ENCODE results near the gene GAL.

Gene GAL

GRCh38 chr11:68711114-68711513, 26.8 kb downstream of the GAL start:
- DNase-seq (ENCODE audit: low read depth): no peak
- no peak for TF ChIP-seq CTCF (IDR thresholded peaks at IDR 0.05; ENCODE audit: low read depth, low read length, missing control alignments)
- no peak overlapping the region for H3K4me3 ChIP-seq (ENCODE audit: low read depth, low read length)

DNA sequence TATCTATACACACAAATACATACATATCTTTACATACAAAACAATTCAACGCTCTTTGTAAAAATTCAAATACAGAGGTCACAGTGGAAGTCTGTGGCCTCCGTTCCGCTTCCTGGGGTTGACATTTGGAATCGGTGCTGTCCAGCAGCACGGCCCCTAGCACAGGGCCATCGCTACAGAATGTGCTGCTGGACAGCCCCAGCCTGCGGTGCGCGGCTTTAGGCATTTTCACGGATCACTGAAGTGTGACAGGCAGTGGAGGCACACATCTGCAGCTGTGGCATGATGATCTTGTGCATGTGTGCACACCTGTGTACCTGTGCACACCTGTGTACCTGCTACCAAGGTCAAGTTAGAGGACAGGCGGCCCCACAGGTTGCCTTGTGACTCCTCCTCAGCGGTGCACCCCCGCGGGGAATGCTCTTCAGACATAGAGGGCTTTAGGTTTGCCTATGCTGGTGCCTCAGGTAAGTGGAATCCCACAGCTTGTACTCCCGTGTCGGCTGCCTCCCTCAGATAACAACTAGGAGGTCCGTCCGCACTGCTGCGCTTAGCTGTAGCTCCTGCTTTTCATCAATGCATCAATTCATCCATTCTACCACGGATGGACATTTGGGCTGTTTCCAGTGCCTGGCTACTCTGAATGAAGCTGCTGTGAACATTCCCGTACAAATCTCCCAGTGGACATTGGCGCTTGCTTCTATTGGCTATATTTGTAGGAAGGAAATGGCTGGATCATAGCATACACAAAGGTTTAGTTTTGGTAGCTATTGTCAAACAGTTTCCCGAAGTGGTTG, 29.9 kb downstream of the GAL start:
- TF ChIP-seq CTCF (IDR thresholded peaks at IDR 0.05; ENCODE audit: low read depth, low read length, missing control alignments): no peak

DNA sequence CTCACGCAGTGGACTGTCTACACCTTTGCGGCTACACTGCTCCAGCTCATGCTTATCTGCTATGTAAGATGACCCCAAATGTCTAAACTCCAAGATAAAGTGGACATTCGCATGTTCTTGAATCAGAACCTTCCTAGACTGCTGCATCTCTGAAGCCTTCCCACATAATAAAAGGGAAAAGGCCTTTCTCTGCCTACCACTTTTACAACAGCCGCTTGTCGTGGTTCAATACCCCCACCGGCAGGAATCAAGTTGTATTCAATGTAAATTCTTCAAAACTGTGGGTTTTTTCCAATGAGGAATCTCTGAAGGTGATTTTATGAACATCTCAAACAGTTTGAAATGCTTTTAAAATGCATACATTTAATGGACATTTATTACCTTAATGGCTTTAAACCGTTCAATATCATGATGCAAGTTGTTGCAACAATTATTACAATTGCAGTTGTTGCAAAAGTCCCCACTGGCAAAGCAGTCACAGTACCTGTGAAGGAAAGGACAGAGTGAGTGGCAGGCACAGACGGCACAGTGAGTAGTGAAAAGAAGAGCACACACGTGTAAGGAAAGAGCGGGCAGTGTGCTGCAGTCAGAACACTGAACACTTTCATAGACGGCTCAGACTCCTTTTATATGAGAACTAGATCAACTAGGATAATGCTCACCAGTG, 31.2 kb downstream of the GAL start:
- TF ChIP-seq CTCF (IDR thresholded peaks at IDR 0.05; ENCODE audit: low read depth, low read length, missing control alignments): no peak
- no peak overlapping the region for H3K4me3 ChIP-seq (ENCODE audit: low read depth, low read length)
- no peak for DNase-seq (ENCODE audit: low read depth)

More for the DNA sequence above, 29.9 kb downstream of the GAL start:
- DNase-seq (ENCODE audit: low read depth): no peak
- no peak overlapping the region for H3K4me3 ChIP-seq (ENCODE audit: low read depth, low read length)

GRCh38 chr11:68721075-68721474, 36.7 kb downstream of the GAL start:
- H3K4me3 ChIP-seq (ENCODE audit: low read depth, low read length): no peak overlapping the region
- DNase-seq (ENCODE audit: low read depth): no peak
- TF ChIP-seq CTCF (IDR thresholded peaks at IDR 0.05; ENCODE audit: low read depth, low read length, missing control alignments): no peak

GRCh38 chr11:68722143-68722542, 37.8 kb downstream of the GAL start:
- H3K4me3 ChIP-seq (ENCODE audit: low read depth, low read length): no peak overlapping the region
- TF ChIP-seq CTCF (IDR thresholded peaks at IDR 0.05; ENCODE audit: low read depth, low read length, missing control alignments): no peak
- no peak for DNase-seq (ENCODE audit: low read depth)

DNA sequence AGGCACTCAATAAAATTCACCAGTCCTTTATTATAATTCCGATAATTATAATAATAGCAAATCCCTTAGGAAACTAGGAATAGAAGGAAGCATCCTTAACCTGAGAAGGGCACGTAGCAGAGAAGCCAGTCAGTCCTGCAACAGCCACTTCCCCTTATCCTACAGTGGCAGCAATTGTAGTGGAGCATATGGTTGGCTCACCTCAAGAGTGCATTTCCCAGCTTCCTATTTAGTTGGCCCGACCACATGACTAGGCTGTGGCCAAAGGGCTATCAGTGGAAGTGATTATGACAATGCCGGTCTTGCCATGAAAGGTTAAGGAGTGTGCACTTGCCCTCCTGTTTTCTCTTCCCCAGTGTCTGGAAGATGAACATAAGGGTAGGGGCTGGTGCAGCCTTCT, 39.9 kb downstream of the GAL start:
- TF ChIP-seq CTCF (IDR thresholded peaks at IDR 0.05; ENCODE audit: low read depth, low read length, missing control alignments): no peak
- DNase-seq (ENCODE audit: low read depth): no peak

More for the DNA sequence above, 39.9 kb downstream of the GAL start:
- no peak overlapping the region for H3K4me3 ChIP-seq (ENCODE audit: low read depth, low read length)
